ENCODE measurements around the gene DNAH12.
A peak's percentile ranks its signal among the peaks of the same experiment; 100 is the strongest.

DNA sequence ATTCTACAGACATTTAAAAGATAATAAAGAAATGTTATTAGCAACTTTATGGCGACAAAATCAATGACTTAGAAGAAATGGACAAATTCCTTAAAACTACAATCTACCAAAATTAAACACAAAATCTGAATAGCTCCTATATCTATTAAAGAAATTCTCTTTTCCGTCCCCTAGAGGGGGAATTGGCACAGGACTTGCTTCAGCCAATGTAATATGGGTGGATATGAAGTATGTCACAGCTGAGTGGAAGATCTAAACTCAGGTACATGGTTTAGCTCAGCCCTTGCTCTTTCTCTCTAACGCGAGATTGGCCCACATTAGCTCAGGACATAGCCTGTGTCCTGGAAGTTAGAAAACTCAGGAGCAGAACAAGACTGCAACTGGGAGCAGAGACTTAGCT lies 79.3 kb downstream of the DNAH12 start:
- TF ChIP-seq POLR2AphosphoS5 (IDR thresholded peaks at IDR 0.05; ENCODE audit: low read depth, low read length) (no peak), MXI1 (IDR thresholded peaks at IDR 0.05; ENCODE audit: low read depth, low read length) (no peak)
- TF ChIP-seq, protein P1, sequence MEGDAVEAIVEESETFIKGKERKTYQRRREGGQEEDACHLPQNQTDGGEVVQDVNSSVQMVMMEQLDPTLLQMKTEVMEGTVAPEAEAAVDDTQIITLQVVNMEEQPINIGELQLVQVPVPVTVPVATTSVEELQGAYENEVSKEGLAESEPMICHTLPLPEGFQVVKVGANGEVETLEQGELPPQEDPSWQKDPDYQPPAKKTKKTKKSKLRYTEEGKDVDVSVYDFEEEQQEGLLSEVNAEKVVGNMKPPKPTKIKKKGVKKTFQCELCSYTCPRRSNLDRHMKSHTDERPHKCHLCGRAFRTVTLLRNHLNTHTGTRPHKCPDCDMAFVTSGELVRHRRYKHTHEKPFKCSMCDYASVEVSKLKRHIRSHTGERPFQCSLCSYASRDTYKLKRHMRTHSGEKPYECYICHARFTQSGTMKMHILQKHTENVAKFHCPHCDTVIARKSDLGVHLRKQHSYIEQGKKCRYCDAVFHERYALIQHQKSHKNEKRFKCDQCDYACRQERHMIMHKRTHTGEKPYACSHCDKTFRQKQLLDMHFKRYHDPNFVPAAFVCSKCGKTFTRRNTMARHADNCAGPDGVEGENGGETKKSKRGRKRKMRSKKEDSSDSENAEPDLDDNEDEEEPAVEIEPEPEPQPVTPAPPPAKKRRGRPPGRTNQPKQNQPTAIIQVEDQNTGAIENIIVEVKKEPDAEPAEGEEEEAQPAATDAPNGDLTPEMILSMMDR (IDR thresholded peaks at IDR 0.05): peak; percentile 32
- TF ChIP-seq, protein P2, sequence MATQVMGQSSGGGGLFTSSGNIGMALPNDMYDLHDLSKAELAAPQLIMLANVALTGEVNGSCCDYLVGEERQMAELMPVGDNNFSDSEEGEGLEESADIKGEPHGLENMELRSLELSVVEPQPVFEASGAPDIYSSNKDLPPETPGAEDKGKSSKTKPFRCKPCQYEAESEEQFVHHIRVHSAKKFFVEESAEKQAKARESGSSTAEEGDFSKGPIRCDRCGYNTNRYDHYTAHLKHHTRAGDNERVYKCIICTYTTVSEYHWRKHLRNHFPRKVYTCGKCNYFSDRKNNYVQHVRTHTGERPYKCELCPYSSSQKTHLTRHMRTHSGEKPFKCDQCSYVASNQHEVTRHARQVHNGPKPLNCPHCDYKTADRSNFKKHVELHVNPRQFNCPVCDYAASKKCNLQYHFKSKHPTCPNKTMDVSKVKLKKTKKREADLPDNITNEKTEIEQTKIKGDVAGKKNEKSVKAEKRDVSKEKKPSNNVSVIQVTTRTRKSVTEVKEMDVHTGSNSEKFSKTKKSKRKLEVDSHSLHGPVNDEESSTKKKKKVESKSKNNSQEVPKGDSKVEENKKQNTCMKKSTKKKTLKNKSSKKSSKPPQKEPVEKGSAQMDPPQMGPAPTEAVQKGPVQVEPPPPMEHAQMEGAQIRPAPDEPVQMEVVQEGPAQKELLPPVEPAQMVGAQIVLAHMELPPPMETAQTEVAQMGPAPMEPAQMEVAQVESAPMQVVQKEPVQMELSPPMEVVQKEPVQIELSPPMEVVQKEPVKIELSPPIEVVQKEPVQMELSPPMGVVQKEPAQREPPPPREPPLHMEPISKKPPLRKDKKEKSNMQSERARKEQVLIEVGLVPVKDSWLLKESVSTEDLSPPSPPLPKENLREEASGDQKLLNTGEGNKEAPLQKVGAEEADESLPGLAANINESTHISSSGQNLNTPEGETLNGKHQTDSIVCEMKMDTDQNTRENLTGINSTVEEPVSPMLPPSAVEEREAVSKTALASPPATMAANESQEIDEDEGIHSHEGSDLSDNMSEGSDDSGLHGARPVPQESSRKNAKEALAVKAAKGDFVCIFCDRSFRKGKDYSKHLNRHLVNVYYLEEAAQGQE (IDR thresholded peaks at IDR 0.05; ENCODE audit: low read depth, low read length): no peak
